ENCODE results near the gene VAMP5. TPM values are rescaled to one million over a fixed set of nuclear protein-coding genes. Genes with fewer than 3 reads are reported as not detected.
"Not testable (repeated sequence)": the region's sequence is repeated elsewhere in the genome, so short reads cannot be mapped to it uniquely, and the experiment has no call there.

The VAMP5 gene
- total and polyA plus RNA-seq, 2 donors from 2014 or later, result 46.0 to 145 TPM

GRCh38 chr2:85613717-85614515 is 29.7 kb downstream of the VAMP5 start:
- DNase-seq (no peak), FAIRE-seq (no peak)
- H3K27me3 ChIP-seq (ENCODE audit: control insufficient read depth, insufficient read depth, low read length), result no peaks in the 10 kb centered on the region
- intact Hi-C loops (cut with DNase I), result no loop called here
- no peak overlapping the region for H3K27ac ChIP-seq (ENCODE audit: low read depth in 2 of 2, low read length in 2 of 2)
- no peak overlapping the region for H3K4me3 ChIP-seq (ENCODE audit: low read length in 3 of 3)
- peaks cover 0 to 15% (median 12%) of the 10 kb centered on the region in 3 donors for H3K4me1 ChIP-seq (ENCODE audit: control insufficient read depth in 2 of 3, insufficient read depth in 2 of 3, low read depth in 1 of 3, low read length in 3 of 3)
- no peaks in the 10 kb centered on the region for H3K9me3 ChIP-seq (ENCODE audit: control insufficient read depth in 2 of 3, insufficient read depth in 1 of 3, low read length in 3 of 3)
- no peak overlapping the region for H3K9ac ChIP-seq (ENCODE audit: low read length in 3 of 3)
- peaks cover 0 to 10% (median 4%) of the 10 kb centered on the region in 3 donors for H3K36me3 ChIP-seq (ENCODE audit: control insufficient read depth in 2 of 3, insufficient read depth in 3 of 3, low read length in 3 of 3)
- TF ChIP-seq, protein P1, sequence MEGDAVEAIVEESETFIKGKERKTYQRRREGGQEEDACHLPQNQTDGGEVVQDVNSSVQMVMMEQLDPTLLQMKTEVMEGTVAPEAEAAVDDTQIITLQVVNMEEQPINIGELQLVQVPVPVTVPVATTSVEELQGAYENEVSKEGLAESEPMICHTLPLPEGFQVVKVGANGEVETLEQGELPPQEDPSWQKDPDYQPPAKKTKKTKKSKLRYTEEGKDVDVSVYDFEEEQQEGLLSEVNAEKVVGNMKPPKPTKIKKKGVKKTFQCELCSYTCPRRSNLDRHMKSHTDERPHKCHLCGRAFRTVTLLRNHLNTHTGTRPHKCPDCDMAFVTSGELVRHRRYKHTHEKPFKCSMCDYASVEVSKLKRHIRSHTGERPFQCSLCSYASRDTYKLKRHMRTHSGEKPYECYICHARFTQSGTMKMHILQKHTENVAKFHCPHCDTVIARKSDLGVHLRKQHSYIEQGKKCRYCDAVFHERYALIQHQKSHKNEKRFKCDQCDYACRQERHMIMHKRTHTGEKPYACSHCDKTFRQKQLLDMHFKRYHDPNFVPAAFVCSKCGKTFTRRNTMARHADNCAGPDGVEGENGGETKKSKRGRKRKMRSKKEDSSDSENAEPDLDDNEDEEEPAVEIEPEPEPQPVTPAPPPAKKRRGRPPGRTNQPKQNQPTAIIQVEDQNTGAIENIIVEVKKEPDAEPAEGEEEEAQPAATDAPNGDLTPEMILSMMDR (IDR thresholded peaks at IDR 0.05; ENCODE audit: borderline replicate concordance, extremely low read depth, insufficient read depth), result no peak

GRCh38 chr2:85614757-85615156 is 30.5 kb downstream of the VAMP5 start:
- H3K4me3 ChIP-seq (ENCODE audit: low read length in 3 of 3); FAIRE-seq; H3K27me3 ChIP-seq (ENCODE audit: control insufficient read depth, insufficient read depth, low read length); H3K9ac ChIP-seq (ENCODE audit: low read length in 3 of 3); H3K9me3 ChIP-seq (ENCODE audit: control insufficient read depth in 2 of 3, insufficient read depth in 1 of 3, low read length in 3 of 3); H3K27ac ChIP-seq (ENCODE audit: low read depth in 2 of 2, low read length in 2 of 2); H3K36me3 ChIP-seq (ENCODE audit: control insufficient read depth in 2 of 3, insufficient read depth in 3 of 3, low read length in 3 of 3); intact Hi-C loops (cut with DNase I): not testable (repeated sequence)
- peaks cover 0 to 13% (median 11%) of the 10 kb centered on the region in 3 donors for H3K4me1 ChIP-seq (ENCODE audit: control insufficient read depth in 2 of 3, insufficient read depth in 2 of 3, low read depth in 1 of 3, low read length in 3 of 3)
- peak in 1 of 5 donors; percentile 37 for DNase-seq

GRCh38 chr2:85615413-85615728 is 31.1 kb downstream of the VAMP5 start:
- DNase-seq, result peak in 1 of 5 donors; percentile 42
- TF ChIP-seq, protein P1 (IDR thresholded peaks at IDR 0.05; ENCODE audit: borderline replicate concordance, extremely low read depth, insufficient read depth), result no peak
- no peaks in the 10 kb centered on the region for H3K27me3 ChIP-seq (ENCODE audit: control insufficient read depth, insufficient read depth, low read length)
- H3K9me3 ChIP-seq (ENCODE audit: control insufficient read depth in 2 of 3, insufficient read depth in 1 of 3, low read length in 3 of 3), result no peaks in the 10 kb centered on the region
- no peak for FAIRE-seq
- H3K27ac ChIP-seq (ENCODE audit: low read depth in 2 of 2, low read length in 2 of 2), result no peak overlapping the region
- peaks cover 0 to 10% (median 8%) of the 10 kb centered on the region in 3 donors for H3K4me1 ChIP-seq (ENCODE audit: control insufficient read depth in 2 of 3, insufficient read depth in 2 of 3, low read depth in 1 of 3, low read length in 3 of 3)
- H3K9ac ChIP-seq (ENCODE audit: low read length in 3 of 3), result no peak overlapping the region
- intact Hi-C loops (cut with DNase I), result no loop called here
- H3K4me3 ChIP-seq (ENCODE audit: low read length in 3 of 3), result peak overlapping the region in 1 of 3 donors; percentile 79
- H3K36me3 ChIP-seq (ENCODE audit: control insufficient read depth in 2 of 3, insufficient read depth in 3 of 3, low read length in 3 of 3), result peaks cover 0 to 3% (median 2%) of the 10 kb centered on the region in 3 donors

DNA sequence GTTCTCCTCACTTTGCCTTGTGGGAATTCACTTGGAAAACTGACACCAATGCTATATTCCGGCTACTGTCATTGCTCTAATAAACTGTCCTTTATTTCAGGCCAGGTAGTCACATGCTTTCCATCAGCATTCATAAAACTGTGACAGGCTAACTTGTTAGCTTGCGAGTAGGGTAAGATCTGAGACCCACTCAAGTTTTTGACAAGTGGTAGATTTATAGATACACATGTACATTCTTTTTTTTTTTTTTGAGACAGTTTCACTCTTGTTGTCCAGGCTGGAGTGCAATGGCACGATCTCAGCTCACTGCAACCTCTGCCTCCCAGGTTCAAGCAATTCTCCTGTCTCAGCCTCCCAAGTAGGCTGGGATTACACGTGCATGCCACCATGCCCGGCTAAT is 33.5 kb downstream of the VAMP5 start:
- Histone ChIP-seq H3K4me3 (ENCODE audit: low read length in 3 of 3) (peak overlapping the region in 1 of 3 donors; percentile 65), H3K36me3 (ENCODE audit: control insufficient read depth in 2 of 3, insufficient read depth in 3 of 3, low read length in 3 of 3) (peaks cover 0 to 13% (median 11%) of the 10 kb centered on the region in 3 donors)
- FAIRE-seq; DNase-seq; H3K9me3 ChIP-seq (ENCODE audit: control insufficient read depth in 2 of 3, insufficient read depth in 1 of 3, low read length in 3 of 3); H3K4me1 ChIP-seq (ENCODE audit: control insufficient read depth in 2 of 3, insufficient read depth in 2 of 3, low read depth in 1 of 3, low read length in 3 of 3); intact Hi-C loops (cut with DNase I); H3K27ac ChIP-seq (ENCODE audit: low read depth in 2 of 2, low read length in 2 of 2); H3K9ac ChIP-seq (ENCODE audit: low read length in 3 of 3); H3K27me3 ChIP-seq (ENCODE audit: control insufficient read depth, insufficient read depth, low read length): not testable (repeated sequence)
